WERI-Rb-1 (cell line): ENCODE measurements around the gene SIAE.

Source experiments
- DNase-seq: peaks from one replicate; pipeline ENCODE4 v3.0.0-alpha.2; 2020
- H3K27ac ChIP-seq: fragments of 250-450 bp; sonication (Bioruptor Pico); 2 replicates; pipeline ENCODE4 v1.5.1; 2020; ENCODE audit warnings: mild to moderate bottlenecking, moderate library complexity
- H3K27me3 ChIP-seq: fragments of 250-450 bp; sonication (Bioruptor Pico); 2 replicates; pipeline ENCODE4 v1.5.1; 2021; ENCODE audit warnings: mild to moderate bottlenecking, low read depth, moderate library complexity; ENCODE audit not compliant: insufficient read depth, severe bottlenecking
- H3K36me3 ChIP-seq: fragments of 250-450 bp; sonication (Bioruptor Pico); 2 replicates; pipeline ENCODE4 v1.5.1; 2020; ENCODE audit warnings: mild to moderate bottlenecking, moderate library complexity
- H3K4me3 ChIP-seq: 2 replicates; pipeline ENCODE4 v1.5.1; 2011; ENCODE audit warnings: low read depth, mild to moderate bottlenecking, control low read depth, low read length
- H3K9me3 ChIP-seq: fragments of 250-450 bp; sonication (Bioruptor Pico); 2 replicates; pipeline ENCODE4 v1.5.1; 2021; ENCODE audit warnings: mild to moderate bottlenecking, moderate library complexity; ENCODE audit not compliant: severe bottlenecking
- CTCF ChIP-seq: IDR thresholded peaks from 2 replicates; pipeline ENCODE4 v1.5.1; 2011; ENCODE audit warnings: low read depth, mild to moderate bottlenecking, control low read depth, inconsistent platforms, low read length

Gene SIAE

GRCh38 chr11:124693142-124693541 is 19.6 kb upstream of the SIAE start:
- Histone ChIP-seq H3K27ac (no peak overlapping the region), H3K36me3 (no peaks in the 10 kb centered on the region; the same call in 1 of the 2 replicates), H3K9me3 (no peaks in the 10 kb centered on the region), H3K27me3 (no peaks in the 10 kb centered on the region), H3K4me3 (no peak overlapping the region)
- no peak for DNase-seq
- TF ChIP-seq CTCF, result no peak

- no peaks in the 10 kb centered on the region for H3K9me3 ChIP-seq
Measured at GRCh38 chr11:124682443-124682842, 8.9 kb upstream of the SIAE start.

GRCh38 chr11:124681421-124681820 is 7.9 kb upstream of the SIAE start:
- no peak for TF ChIP-seq CTCF
- no peaks in the 10 kb centered on the region; the same call in 1 of the 2 replicates for H3K36me3 ChIP-seq
- H3K27me3 ChIP-seq, result no peaks in the 10 kb centered on the region

More at GRCh38 chr11:124682443-124682842, 8.9 kb upstream of the SIAE start:
- Histone ChIP-seq H3K27ac (no peak overlapping the region), H3K36me3 (no peaks in the 10 kb centered on the region; the same call in 1 of the 2 replicates), H3K27me3 (no peaks in the 10 kb centered on the region), H3K4me3 (no peak overlapping the region)
- no peak for TF ChIP-seq CTCF
- no peak for DNase-seq

GRCh38 chr11:124678416-124678815 is 4.9 kb upstream of the SIAE start:
- Histone ChIP-seq H3K4me3 (no peak overlapping the region), H3K9me3 (no peaks in the 10 kb centered on the region), H3K36me3 (no peaks in the 10 kb centered on the region; the same call in 1 of the 2 replicates), H3K27me3 (no peaks in the 10 kb centered on the region), H3K27ac (no peak overlapping the region)
- DNase-seq, result no peak
- TF ChIP-seq CTCF, result no peak

More at GRCh38 chr11:124681421-124681820, 7.9 kb upstream of the SIAE start:
- DNase-seq, result no peak
- no peak overlapping the region for H3K4me3 ChIP-seq
- no peaks in the 10 kb centered on the region for H3K9me3 ChIP-seq
- H3K27ac ChIP-seq, result no peak overlapping the region

GRCh38 chr11:124676386-124676785 is 2.8 kb upstream of the SIAE start:
- no peaks in the 10 kb centered on the region; the same call in 1 of the 2 replicates for H3K36me3 ChIP-seq
- H3K27me3 ChIP-seq, result no peaks in the 10 kb centered on the region
- no peak overlapping the region for H3K4me3 ChIP-seq
- H3K9me3 ChIP-seq, result no peaks in the 10 kb centered on the region
- DNase-seq, result no peak
- H3K27ac ChIP-seq, result no peak overlapping the region
- no peak for TF ChIP-seq CTCF

GRCh38 chr11:124674571-124674970 is 1.0 kb upstream of the SIAE start:
- Histone ChIP-seq H3K9me3 (no peaks in the 10 kb centered on the region), H3K27me3 (no peaks in the 10 kb centered on the region), H3K4me3 (peak overlapping the region; percentile 49; the same call in 1 of the 2 replicates), H3K36me3 (no peaks in the 10 kb centered on the region; the same call in 1 of the 2 replicates), H3K27ac (no peak overlapping the region)
- TF ChIP-seq CTCF, result no peak
- DNase-seq, result no peak
